Chondrocyte (in vitro differentiated cells): ENCODE results near the gene DIAPH2. TPM values are rescaled to one million over a fixed set of nuclear protein-coding genes. Genes with fewer than 3 reads are reported as not detected.

Experiments used
- DNase-seq: peaks from one replicate; pipeline ENCODE4 v3.0.0; 2021; ENCODE audit warnings: mixed read lengths, low spot score
- H3K27ac Mint-ChIP-seq: one replicate; pipeline ENCODE4 v1.8.0; 2021; ENCODE audit warnings: mild to moderate bottlenecking, moderate library complexity, mixed read lengths; ENCODE audit not compliant: unreplicated experiment
- H3K27me3 Mint-ChIP-seq: 2 replicates; pipeline ENCODE4 v1.8.0; 2021; ENCODE audit warnings: low read depth, mixed read lengths
- H3K36me3 Mint-ChIP-seq: 2 replicates; pipeline ENCODE4 v1.8.0; 2021; ENCODE audit warnings: low read depth, mixed read lengths
- H3K4me1 Mint-ChIP-seq: 2 replicates; pipeline ENCODE4 v1.8.0; 2021; ENCODE audit warnings: low read depth, mild to moderate bottlenecking, mixed read lengths
- H3K4me3 Mint-ChIP-seq: one replicate; pipeline ENCODE4 v1.8.0; 2021; ENCODE audit warnings: mild to moderate bottlenecking, moderate library complexity, mixed read lengths; ENCODE audit not compliant: unreplicated experiment
- H3K9me3 Mint-ChIP-seq: 2 replicates; pipeline ENCODE4 v1.8.0; 2021; ENCODE audit warnings: low read depth, mixed read lengths
- CTCF ChIP-seq: fragments of 200-600 bp; sonication (generic); IDR thresholded peaks from 2 replicates; pipeline ENCODE4 v1.5.0; 2021; ENCODE audit warnings: antibody characterized with exemption, mild to moderate bottlenecking, moderate library complexity
- total RNA-seq: library from RNA; stranded (reverse); gene quantifications from 3 replicates; pipeline ENCODE4 v1.2.1, GENCODE V29; 2021

Gene DIAPH2
- total RNA-seq, 1 donor from 2014 or later, result 14.5 TPM

DNA sequence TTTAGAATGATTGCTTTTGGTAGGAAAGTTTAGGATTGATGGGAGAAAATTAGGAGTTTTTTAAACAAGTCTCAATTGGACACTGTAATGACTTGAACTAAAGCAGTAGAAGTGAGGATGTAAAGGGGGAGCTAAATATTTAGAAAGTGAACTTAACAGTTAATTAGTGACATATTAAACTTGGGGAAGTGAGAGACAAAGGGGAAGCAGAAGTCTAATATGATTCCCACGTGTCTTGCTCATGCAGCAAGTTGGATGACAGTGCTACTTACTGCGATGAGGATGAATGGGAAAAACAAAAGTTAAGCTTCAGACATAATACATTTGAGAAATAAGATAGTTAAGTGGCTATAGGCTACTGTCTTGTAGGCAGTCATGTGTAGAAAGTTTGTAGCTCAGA, 309.5 kb downstream of the DIAPH2 start:
- Mint-ChIP-seq H3K27ac (no peak overlapping the region), H3K9me3 (no peaks in the 10 kb centered on the region), H3K4me1 (peaks cover 8% of the 10 kb centered on the region), H3K36me3 (no peaks in the 10 kb centered on the region), H3K4me3 (no peak overlapping the region), H3K27me3 (no peaks in the 10 kb centered on the region)
- DNase-seq, result no peak
- TF ChIP-seq CTCF, result no peak

- H3K4me3 Mint-ChIP-seq, result no peak overlapping the region
These were observed 312.6 kb downstream of the DIAPH2 start for GRCh38 chrX:96997196-96997595.

GRCh38 chrX:97000682-97001368, 316.2 kb downstream of the DIAPH2 start:
- Mint-ChIP-seq H3K27me3 (no peaks in the 10 kb centered on the region), H3K36me3 (no peaks in the 10 kb centered on the region), H3K9me3 (peaks cover 14% of the 10 kb centered on the region), H3K27ac (no peak overlapping the region), H3K4me1 (peaks cover 8% of the 10 kb centered on the region), H3K4me3 (no peak overlapping the region)
- no peak for TF ChIP-seq CTCF
- DNase-seq, result no peak

More at GRCh38 chrX:96997196-96997595, 312.6 kb downstream of the DIAPH2 start:
- Mint-ChIP-seq H3K27ac (no peak overlapping the region), H3K27me3 (no peaks in the 10 kb centered on the region), H3K36me3 (no peaks in the 10 kb centered on the region), H3K4me1 (peaks cover 8% of the 10 kb centered on the region), H3K9me3 (peaks cover 6% of the 10 kb centered on the region)
- DNase-seq, result no peak
- TF ChIP-seq CTCF, result no peak

- no peak overlapping the region for H3K4me3 Mint-ChIP-seq
- H3K9me3 Mint-ChIP-seq, result peaks cover 12% of the 10 kb centered on the region
- no peak overlapping the region for H3K27ac Mint-ChIP-seq
- TF ChIP-seq CTCF, result no peak
- no peak for DNase-seq
- H3K36me3 Mint-ChIP-seq, result no peaks in the 10 kb centered on the region
- H3K27me3 Mint-ChIP-seq, result no peaks in the 10 kb centered on the region
- no peaks in the 10 kb centered on the region for H3K4me1 Mint-ChIP-seq
These were observed 321.5 kb downstream of the DIAPH2 start for GRCh38 chrX:97006167-97006566.

- peaks cover 9% of the 10 kb centered on the region for H3K9me3 Mint-ChIP-seq
- no peak overlapping the region for H3K27ac Mint-ChIP-seq
- H3K27me3 Mint-ChIP-seq, result no peaks in the 10 kb centered on the region
These were observed 324.7 kb downstream of the DIAPH2 start for GRCh38 chrX:97009391-97009790.

More at GRCh38 chrX:97009391-97009790, 324.7 kb downstream of the DIAPH2 start:
- Mint-ChIP-seq H3K36me3 (no peaks in the 10 kb centered on the region), H3K4me1 (no peaks in the 10 kb centered on the region), H3K4me3 (no peak overlapping the region)
- no peak for TF ChIP-seq CTCF
- DNase-seq, result no peak
